Fibroblast of peridontal ligament (primary cell): ENCODE results near the gene ASAP2.
A peak's percentile ranks its signal among the peaks of the same experiment; 100 is the strongest.

Source experiments
- DNase-seq: peaks from one replicate; pipeline ENCODE4 v3.0.0-alpha.2; 2010; ENCODE audit errors: extremely low read depth

Gene ASAP2

GRCh38 chr2:9401646-9402371 lies 195.2 kb downstream of the ASAP2 start:
- no peak for DNase-seq

GRCh38 chr2:9403924-9404323 lies 197.3 kb downstream of the ASAP2 start:
- peak; percentile 66 for DNase-seq

- DNase-seq: no peak
Observed at GRCh38 chr2:9404451-9404850, 197.8 kb downstream of the ASAP2 start.

GRCh38 chr2:9405636-9406035 lies 199.0 kb downstream of the ASAP2 start:
- DNase-seq: peak; percentile 42

GRCh38 chr2:9406529-9407362 lies 200.1 kb downstream of the ASAP2 start:
- peak; percentile 70 for DNase-seq

GRCh38 chr2:9407363-9407811 lies 200.8 kb downstream of the ASAP2 start:
- DNase-seq: no peak

GRCh38 chr2:9408641-9409151 lies 202.1 kb downstream of the ASAP2 start:
- no peak for DNase-seq

GRCh38 chr2:9410108-9410507 lies 203.5 kb downstream of the ASAP2 start:
- no peak for DNase-seq

- DNase-seq: no peak
Observed at GRCh38 chr2:9412781-9413180, 206.2 kb downstream of the ASAP2 start.

- no peak for DNase-seq
Observed at GRCh38 chr2:9415516-9416169, 209.0 kb downstream of the ASAP2 start.

- no peak for DNase-seq
Observed at GRCh38 chr2:9416267-9416961, 209.8 kb downstream of the ASAP2 start.

- no peak for DNase-seq
Observed at GRCh38 chr2:9416962-9417316, 210.3 kb downstream of the ASAP2 start.

GRCh38 chr2:9417725-9418124 lies 211.1 kb downstream of the ASAP2 start:
- no peak for DNase-seq

GRCh38 chr2:9418746-9419145 lies 212.1 kb downstream of the ASAP2 start:
- no peak for DNase-seq

GRCh38 chr2:9419541-9419940 lies 212.9 kb downstream of the ASAP2 start:
- no peak for DNase-seq

GRCh38 chr2:9420495-9420894 lies 213.9 kb downstream of the ASAP2 start:
- DNase-seq: no peak

GRCh38 chr2:9422321-9423099 lies 215.9 kb downstream of the ASAP2 start:
- DNase-seq: no peak

GRCh38 chr2:9423100-9423921 lies 216.7 kb downstream of the ASAP2 start, which contains the start of the genes CPSF3 and ITGB1BP1:
Gene CPSF3, plus strand, starts transcription at chr2:9423654. Its CDS starts 120 bp downstream, at chr2:9423774.
Gene ITGB1BP1, minus strand, starts transcription at chr2:9423528. Its CDS starts 4,831 bp downstream, at chr2:9418697.
- DNase-seq: peak; percentile 97

GRCh38 chr2:9423922-9424272 lies 217.3 kb downstream of the ASAP2 start:
- DNase-seq: peak; percentile 27
